OCI-LY1 (cell line): ENCODE measurements around the gene ZYG11B.

ENCODE experiments used
- H2AFZ ChIP-seq: fragments of 200-600 bp; sonication (generic), shearing (Covaris generic); 2 replicates; pipeline ENCODE4 v1.6.0; 2014; ENCODE audit warnings: antibody characterized with exemption, mild to moderate bottlenecking, low read length
- H3F3A ChIP-seq: fragments of 200-600 bp; sonication (generic), shearing (Covaris generic); 2 replicates; pipeline ENCODE4 v1.6.0; 2014; ENCODE audit warnings: mild to moderate bottlenecking, antibody characterized with exemption, low read length, moderate library complexity; ENCODE audit not compliant: insufficient read depth
- H3K27ac ChIP-seq: fragments of 200-600 bp; sonication (generic); 2 replicates; pipeline ENCODE4 v1.5.1; 2014; ENCODE audit warnings: low read length, mixed run types, mild to moderate bottlenecking, low read depth; ENCODE audit not compliant: poor library complexity, severe bottlenecking
- H3K27me3 ChIP-seq: fragments of 200-600 bp; sonication (generic); 2 replicates; pipeline ENCODE4 v1.6.0; 2014; ENCODE audit warnings: antibody characterized with exemption, mild to moderate bottlenecking, low read length, moderate library complexity; ENCODE audit not compliant: insufficient read depth
- H3K36me3 ChIP-seq: fragments of 200-600 bp; sonication (generic); 2 replicates; pipeline ENCODE4 v1.6.1; 2014; ENCODE audit warnings: mild to moderate bottlenecking, antibody characterized with exemption, low read length, moderate library complexity, mixed read lengths; ENCODE audit not compliant: insufficient read depth
- H3K4me1 ChIP-seq: fragments of 200-600 bp; sonication (generic); 2 replicates; pipeline ENCODE4 v1.5.1; 2014; ENCODE audit warnings: mild to moderate bottlenecking, low read length, moderate library complexity; ENCODE audit not compliant: insufficient read depth, severe bottlenecking
- H3K4me2 ChIP-seq: fragments of 200-600 bp; sonication (generic), shearing (Covaris generic); 2 replicates; pipeline ENCODE4 v1.6.1; 2014; ENCODE audit warnings: low read length
- H3K4me3 ChIP-seq: fragments of 200-600 bp; sonication (generic); 2 replicates; pipeline ENCODE4 v1.5.1; 2014; ENCODE audit warnings: low read length, low read depth, mild to moderate bottlenecking, mixed read lengths; ENCODE audit not compliant: poor library complexity, severe bottlenecking
- H3K79me2 ChIP-seq: fragments of 200-600 bp; shearing (Covaris generic); 2 replicates; pipeline ENCODE4 v1.6.1; 2016; ENCODE audit warnings: mixed run types, low read length, mixed read lengths; ENCODE audit not compliant: insufficient read depth
- H3K9ac ChIP-seq: fragments of 200-600 bp; sonication (generic), shearing (Covaris generic); 2 replicates; pipeline ENCODE4 v1.6.1; 2014; ENCODE audit warnings: mild to moderate bottlenecking, low read length, mixed read lengths
- H3K9me2 ChIP-seq: fragments of 200-600 bp; sonication (generic), shearing (Covaris generic); 2 replicates; pipeline ENCODE4 v1.6.1; 2014; ENCODE audit warnings: low read depth, mild to moderate bottlenecking, low read length, mixed read lengths
- H3K9me3 ChIP-seq: fragments of 200-600 bp; shearing (Covaris generic); 2 replicates; pipeline ENCODE4 v1.6.1; 2014; ENCODE audit warnings: low read length, mixed read lengths
- H4K20me1 ChIP-seq: fragments of 200-600 bp; sonication (generic), shearing (Covaris generic); 2 replicates; pipeline ENCODE4 v1.6.0; 2016; ENCODE audit warnings: mild to moderate bottlenecking, low read length; ENCODE audit not compliant: insufficient read depth
- EZH2 ChIP-seq: fragments of 200-600 bp; sonication (generic), shearing (Covaris generic); IDR thresholded peaks from 2 replicates; pipeline ENCODE4 v1.8.0; 2017; ENCODE audit warnings: borderline replicate concordance, mixed run types, mild to moderate bottlenecking, antibody characterized with exemption, low read length, moderate library complexity, mixed read lengths
- TF ChIP-seq, protein P1 (sequence below): fragments of 200-600 bp; sonication (generic), shearing (Covaris generic); IDR thresholded peaks from 2 replicates; pipeline ENCODE4 v1.5.1; 2017; ENCODE audit warnings: mild to moderate bottlenecking, antibody characterized with exemption, low read length, moderate library complexity, mixed read lengths

ZYG11B gene

DNA sequence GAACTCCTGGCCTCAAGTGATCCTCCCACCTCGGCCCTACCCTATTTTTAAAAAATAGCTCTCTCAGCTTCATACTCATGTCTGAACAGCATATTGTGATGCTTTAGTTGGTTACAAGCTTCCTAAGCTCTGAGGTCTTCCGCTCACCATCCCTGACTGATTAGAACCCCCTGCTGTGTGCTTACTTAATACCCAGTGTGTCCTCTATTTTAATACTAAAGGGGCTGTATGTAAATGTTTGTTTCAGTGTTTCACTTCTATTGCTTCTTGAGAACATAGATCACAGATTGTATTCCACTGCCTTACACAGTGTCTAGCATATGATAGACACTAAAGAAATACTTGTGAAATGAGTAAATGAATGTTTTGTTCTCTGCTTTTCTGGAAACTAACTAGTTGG is 29.8 kb downstream of the ZYG11B start:
- Histone ChIP-seq H4K20me1 (no peaks in the 10 kb centered on the region), H2AFZ (no peak overlapping the region), H3K4me3 (no peak overlapping the region), H3K79me2 (no peaks in the 10 kb centered on the region), H3K9me3 (no peaks in the 10 kb centered on the region), H3K4me1 (peaks cover 7% of the 10 kb centered on the region), H3K9me2 (no peaks in the 10 kb centered on the region), H3K27ac (no peak overlapping the region), H3K9ac (no peak overlapping the region), H3K27me3 (no peaks in the 10 kb centered on the region), H3K36me3 (peaks cover 9% of the 10 kb centered on the region; the same call in 1 of the 2 replicates), H3K4me2 (no peak overlapping the region), H3F3A (no peaks in the 10 kb centered on the region)
- TF ChIP-seq, protein P1, sequence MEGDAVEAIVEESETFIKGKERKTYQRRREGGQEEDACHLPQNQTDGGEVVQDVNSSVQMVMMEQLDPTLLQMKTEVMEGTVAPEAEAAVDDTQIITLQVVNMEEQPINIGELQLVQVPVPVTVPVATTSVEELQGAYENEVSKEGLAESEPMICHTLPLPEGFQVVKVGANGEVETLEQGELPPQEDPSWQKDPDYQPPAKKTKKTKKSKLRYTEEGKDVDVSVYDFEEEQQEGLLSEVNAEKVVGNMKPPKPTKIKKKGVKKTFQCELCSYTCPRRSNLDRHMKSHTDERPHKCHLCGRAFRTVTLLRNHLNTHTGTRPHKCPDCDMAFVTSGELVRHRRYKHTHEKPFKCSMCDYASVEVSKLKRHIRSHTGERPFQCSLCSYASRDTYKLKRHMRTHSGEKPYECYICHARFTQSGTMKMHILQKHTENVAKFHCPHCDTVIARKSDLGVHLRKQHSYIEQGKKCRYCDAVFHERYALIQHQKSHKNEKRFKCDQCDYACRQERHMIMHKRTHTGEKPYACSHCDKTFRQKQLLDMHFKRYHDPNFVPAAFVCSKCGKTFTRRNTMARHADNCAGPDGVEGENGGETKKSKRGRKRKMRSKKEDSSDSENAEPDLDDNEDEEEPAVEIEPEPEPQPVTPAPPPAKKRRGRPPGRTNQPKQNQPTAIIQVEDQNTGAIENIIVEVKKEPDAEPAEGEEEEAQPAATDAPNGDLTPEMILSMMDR = no peak

DNA sequence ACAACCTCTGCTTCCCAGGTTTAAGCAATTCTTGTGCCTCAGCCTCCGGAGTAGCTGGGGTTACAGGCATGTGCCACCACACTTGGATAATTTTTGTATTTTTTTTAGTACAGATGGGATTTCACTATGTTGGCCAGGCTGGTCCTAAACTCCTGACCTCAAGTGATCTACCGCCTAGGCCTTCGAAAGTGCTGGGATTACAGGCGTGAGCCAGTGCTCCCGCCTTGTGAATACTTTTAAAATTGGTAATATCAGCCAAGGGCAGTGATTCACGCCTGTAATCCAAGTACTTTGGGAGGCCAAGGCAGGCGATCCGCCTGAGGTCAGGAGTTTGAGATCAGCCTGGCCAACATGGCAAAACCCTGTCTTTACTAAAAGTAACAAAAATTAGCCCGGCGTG is 33.7 kb downstream of the ZYG11B start:
- Histone ChIP-seq H3K4me3 (no peak overlapping the region), H3K27me3 (no peaks in the 10 kb centered on the region), H3K27ac (no peak overlapping the region), H3K9me2 (no peaks in the 10 kb centered on the region), H3K36me3 (peaks cover 15% of the 10 kb centered on the region; the same call in 1 of the 2 replicates), H3K4me1 (no peaks in the 10 kb centered on the region), H3K9ac (no peak overlapping the region), H3K79me2 (peaks cover 4% of the 10 kb centered on the region; the same call in 1 of the 2 replicates), H4K20me1 (no peaks in the 10 kb centered on the region), H3K4me2 (no peak overlapping the region), H3K9me3 (no peaks in the 10 kb centered on the region), H3F3A (0 out of 2 replicates have a peak, but pooled peaks cover 3% of the 10 kb centered on the region), H2AFZ (no peak overlapping the region)
- no peak for TF ChIP-seq EZH2
- TF ChIP-seq, protein P1 = no peak

DNA sequence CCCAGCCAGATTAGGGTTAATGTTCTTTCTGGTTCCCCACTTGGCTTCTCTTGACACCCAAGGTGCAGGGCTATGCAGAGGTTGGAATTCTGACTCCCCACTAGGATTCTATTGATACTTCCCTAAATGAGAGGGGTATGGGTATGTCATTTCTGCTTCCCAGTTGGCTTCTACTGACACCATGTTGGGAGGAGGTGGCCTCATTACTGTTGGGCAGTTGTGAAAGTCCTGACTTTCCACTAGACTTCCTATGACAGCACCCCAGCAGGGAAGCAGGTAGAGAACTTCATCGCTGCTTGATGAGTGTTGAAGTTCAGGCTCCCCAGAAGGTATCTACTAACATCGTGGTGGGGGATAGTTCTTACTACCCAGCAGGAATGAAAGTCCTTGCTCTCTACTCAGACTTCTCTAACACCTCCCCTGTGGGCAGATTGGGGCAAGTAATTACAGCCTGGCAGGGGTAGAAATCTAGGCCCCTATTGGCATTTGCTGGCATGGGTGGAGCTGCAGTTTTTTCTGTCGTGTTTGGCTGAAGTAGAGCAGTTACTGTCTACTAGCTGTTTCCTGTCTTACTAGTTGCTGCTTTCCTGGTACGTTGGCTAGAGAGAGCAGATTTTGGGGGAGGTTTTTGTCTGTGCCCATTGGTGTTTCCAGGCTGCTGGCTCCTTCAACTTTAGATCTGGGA is 41.5 kb downstream of the ZYG11B start:
- Histone ChIP-seq H3K9me3 (no peaks in the 10 kb centered on the region), H3K79me2 (peaks cover 4% of the 10 kb centered on the region; the same call in 1 of the 2 replicates)

More for the DNA sequence above, 41.5 kb downstream of the ZYG11B start:
- no peaks in the 10 kb centered on the region for H3K4me1 ChIP-seq
- H3K27me3 ChIP-seq = no peaks in the 10 kb centered on the region
- no peak overlapping the region for H3K4me2 ChIP-seq
- H3K27ac ChIP-seq = no peak overlapping the region
- H3K9me2 ChIP-seq = no peaks in the 10 kb centered on the region
- H3F3A ChIP-seq = no peaks in the 10 kb centered on the region
- H4K20me1 ChIP-seq = no peaks in the 10 kb centered on the region
- H3K9ac ChIP-seq = no peak overlapping the region
- no peak overlapping the region for H2AFZ ChIP-seq
- H3K4me3 ChIP-seq = no peak overlapping the region
- H3K36me3 ChIP-seq = peaks cover 13% of the 10 kb centered on the region; the same call in 1 of the 2 replicates
- no peak for TF ChIP-seq EZH2
- TF ChIP-seq, protein P1 = no peak
